ENCODE measurements around the gene APLP1.
"Not testable (repeated sequence)": the region's sequence is repeated elsewhere in the genome, so short reads cannot be mapped to it uniquely, and the experiment has no call there.

The APLP1 gene

DNA sequence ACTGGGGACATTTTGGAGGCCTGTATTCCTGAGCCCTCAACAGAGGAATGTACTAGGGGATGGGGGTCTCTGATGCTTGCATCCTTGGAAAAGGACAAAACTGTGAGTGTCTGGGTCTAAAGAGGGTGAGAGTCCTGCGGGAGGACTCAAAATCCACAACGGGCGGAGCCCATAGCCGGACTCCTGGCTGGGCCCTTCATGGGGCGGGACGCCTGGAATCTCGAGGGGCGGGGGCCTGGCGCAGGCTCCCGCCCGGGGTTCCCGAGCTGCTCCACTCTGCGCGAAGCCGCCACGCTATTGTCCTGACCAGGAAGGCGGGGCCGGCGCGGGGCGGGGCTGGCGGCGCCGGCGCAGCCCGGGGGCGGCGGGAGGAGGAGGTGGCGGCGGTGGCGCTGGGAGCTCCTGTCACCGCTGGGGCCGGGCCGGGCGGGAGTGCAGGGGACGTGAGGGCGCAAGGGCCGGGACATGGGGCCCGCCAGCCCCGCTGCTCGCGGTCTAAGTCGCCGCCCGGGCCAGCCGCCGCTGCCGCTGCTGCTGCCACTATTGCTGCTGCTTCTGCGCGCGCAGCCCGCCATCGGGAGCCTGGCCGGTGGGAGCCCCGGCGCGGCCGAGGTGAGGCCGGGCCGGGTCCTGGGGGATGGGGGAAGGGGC lies at the start of gene APLP1:
APLP1 (plus strand) TSS at position 403 of the 651 bp plus-strand sequence; CDS start at position 466, 63 bp downstream.
- ATAC-seq (replicated peaks) (peak; percentile 70), DNase-seq (no peak)
- H3K9me3 Mint-ChIP-seq: peaks cover 0 to 6% of the 10 kb centered on the region in 2 donors
- H3K36me3 Mint-ChIP-seq: peaks cover 4 to 7% of the 10 kb centered on the region in 2 donors
- peaks cover 12 to 17% of the 10 kb centered on the region in 2 donors for H3K4me1 Mint-ChIP-seq
- H3K27ac Mint-ChIP-seq: peak within 1 kb of the TSS; percentile 22
- peak within 1 kb of the TSS; percentile 47 to 72 for H3K4me3 Mint-ChIP-seq
- peaks cover 77 to 83% of the 10 kb centered on the region in 2 donors for H3K27me3 Mint-ChIP-seq

DNA sequence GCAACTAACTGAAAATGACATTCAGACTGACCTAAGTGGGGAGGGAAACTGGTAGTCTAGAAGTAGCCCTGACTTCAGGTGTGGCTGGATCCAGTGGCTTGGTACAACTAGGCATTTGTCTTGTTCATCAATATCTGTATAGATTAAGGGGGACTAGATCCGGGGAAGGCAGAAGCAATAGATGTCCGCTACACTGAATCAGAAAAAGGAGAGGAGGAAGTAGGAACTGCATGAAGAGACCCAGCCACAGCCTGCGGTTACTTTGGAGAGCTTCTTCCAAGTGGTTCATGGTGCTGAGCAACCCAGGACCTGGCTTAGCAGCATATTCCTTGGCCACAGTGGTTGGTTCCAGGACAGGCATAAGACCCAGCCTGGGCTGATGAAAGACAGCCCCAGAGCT lies 45.8 kb upstream of the APLP1 start:
- Mint-ChIP-seq H3K9me3 (no peaks in the 10 kb centered on the region), H3K27ac (no peak overlapping the region), H3K36me3 (no peaks in the 10 kb centered on the region), H3K27me3 (peaks cover 14 to 24% of the 10 kb centered on the region in 2 donors), H3K4me3 (no peak overlapping the region), H3K4me1 (no peaks in the 10 kb centered on the region)
- no peak for DNase-seq
- ATAC-seq (replicated peaks): peak in 1 of 2 donors; percentile 42

DNA sequence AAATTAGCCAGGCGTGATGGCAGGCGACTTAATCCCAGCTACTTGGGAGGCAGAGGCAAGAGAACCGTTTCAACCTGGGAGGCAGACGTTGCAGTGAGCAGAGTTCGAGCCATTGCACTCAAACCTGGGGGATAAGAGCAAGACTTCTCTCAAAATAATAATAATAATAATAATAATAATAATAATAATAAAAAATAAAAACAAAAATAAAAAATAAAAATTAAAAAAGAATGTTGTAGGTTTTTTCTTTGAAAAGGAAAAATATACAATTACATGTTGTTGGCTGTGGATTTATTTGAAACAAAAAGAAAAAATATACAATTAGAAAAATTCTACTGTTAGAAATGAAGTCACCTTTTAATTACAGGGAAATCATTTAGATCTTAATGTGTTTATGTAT lies 44.2 kb upstream of the APLP1 start:
- Mint-ChIP-seq H3K4me3 (no peak overlapping the region), H3K27ac (no peak overlapping the region), H3K36me3 (no peaks in the 10 kb centered on the region), H3K4me1 (no peaks in the 10 kb centered on the region), H3K9me3 (no peaks in the 10 kb centered on the region), H3K27me3 (peaks cover 11 to 31% of the 10 kb centered on the region in 2 donors)
- ATAC-seq (replicated peaks): no peak
- no peak for DNase-seq

DNA sequence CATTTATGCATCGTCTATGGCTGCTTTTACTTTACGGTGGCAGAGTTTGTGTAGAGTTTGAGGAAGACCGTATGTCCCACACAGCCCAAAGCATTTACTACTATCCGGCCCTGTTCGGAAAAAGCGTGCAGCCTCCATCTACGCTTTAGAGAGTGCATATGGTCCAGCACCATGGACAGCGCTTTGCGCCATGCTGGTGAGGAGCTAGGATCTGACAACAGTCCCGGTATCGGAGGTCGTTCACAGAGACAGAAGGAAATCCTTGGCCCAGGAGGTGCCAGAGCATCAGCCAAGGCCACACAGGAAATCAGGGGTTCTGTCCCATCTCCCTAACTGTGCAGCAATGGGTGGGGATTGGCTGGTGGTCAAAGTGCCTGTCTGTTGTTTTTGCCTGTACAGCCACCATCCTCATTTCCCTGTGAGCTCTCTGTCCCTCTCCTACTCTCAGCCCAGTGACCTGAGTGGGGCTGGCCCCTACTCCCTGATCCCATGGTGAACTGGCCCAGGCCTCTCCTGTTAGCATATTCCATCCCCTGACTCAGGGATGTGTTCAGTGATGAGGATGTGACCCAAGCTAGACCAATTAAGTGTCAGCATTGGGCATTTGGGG lies 39.6 kb upstream of the APLP1 start:
- Mint-ChIP-seq H3K27me3 (peaks cover 33 to 44% of the 10 kb centered on the region in 2 donors), H3K36me3 (no peaks in the 10 kb centered on the region), H3K9me3 (peaks cover 0 to 2% of the 10 kb centered on the region in 2 donors), H3K4me1 (no peaks in the 10 kb centered on the region), H3K4me3 (no peak overlapping the region), H3K27ac (no peak overlapping the region)
- peak; percentile 45 to 57 for ATAC-seq (replicated peaks)
- DNase-seq: no peak

DNA sequence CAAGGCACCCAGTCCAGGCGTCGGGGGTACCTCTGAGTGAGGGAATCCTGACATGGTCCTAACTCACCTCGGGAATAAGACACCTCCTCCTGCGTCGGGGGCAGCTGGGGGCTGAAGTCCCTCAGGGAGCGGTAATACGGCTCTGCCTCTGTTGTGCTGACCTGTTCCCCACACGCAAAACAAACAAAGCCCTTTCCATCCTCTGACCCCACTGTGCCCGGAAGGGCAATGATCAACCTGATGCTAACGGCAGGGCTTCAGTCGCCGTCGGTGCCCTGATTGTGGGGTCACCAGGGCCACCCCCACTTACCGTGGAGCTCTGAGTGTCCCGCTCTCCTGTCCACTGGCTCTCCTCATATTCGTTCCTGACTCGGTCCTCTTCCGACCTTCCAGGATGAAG lies 37.4 kb upstream of the APLP1 start:
- peaks cover 40 to 57% of the 10 kb centered on the region in 2 donors for H3K27me3 Mint-ChIP-seq
- H3K36me3 Mint-ChIP-seq: no peaks in the 10 kb centered on the region
- DNase-seq (no peak), ATAC-seq (replicated peaks) (no peak)
- H3K4me1 Mint-ChIP-seq: no peaks in the 10 kb centered on the region
- H3K4me3 Mint-ChIP-seq: no peak overlapping the region
- peaks cover 0 to 2% of the 10 kb centered on the region in 2 donors for H3K9me3 Mint-ChIP-seq
- no peak overlapping the region for H3K27ac Mint-ChIP-seq

DNA sequence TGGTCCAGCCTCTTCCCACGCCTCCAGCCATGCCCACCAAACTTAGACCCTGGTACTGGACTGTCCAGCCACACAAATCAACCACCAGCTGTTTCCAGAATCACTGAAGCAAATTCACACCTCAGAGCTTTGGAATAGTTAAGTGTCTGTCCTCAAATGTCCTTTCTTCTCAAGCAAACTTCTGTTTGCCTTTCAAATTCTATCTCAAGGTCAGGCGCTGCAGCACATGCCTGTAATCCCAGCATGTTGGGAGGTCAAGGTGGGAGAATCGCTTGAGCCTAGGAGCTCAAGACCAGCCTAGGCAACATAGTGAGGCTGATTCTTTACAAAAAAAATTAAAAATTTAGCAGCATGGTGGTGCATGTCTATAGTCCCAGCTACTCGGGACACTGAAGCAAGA lies 36.3 kb upstream of the APLP1 start:
- ATAC-seq (replicated peaks) (no peak), DNase-seq (no peak)
- Mint-ChIP-seq H3K36me3 (no peaks in the 10 kb centered on the region), H3K4me3 (no peak overlapping the region), H3K9me3 (peaks cover 0 to 2% of the 10 kb centered on the region in 2 donors), H3K4me1 (no peaks in the 10 kb centered on the region), H3K27ac (no peak overlapping the region), H3K27me3 (peaks cover 48 to 59% of the 10 kb centered on the region in 2 donors)

DNA sequence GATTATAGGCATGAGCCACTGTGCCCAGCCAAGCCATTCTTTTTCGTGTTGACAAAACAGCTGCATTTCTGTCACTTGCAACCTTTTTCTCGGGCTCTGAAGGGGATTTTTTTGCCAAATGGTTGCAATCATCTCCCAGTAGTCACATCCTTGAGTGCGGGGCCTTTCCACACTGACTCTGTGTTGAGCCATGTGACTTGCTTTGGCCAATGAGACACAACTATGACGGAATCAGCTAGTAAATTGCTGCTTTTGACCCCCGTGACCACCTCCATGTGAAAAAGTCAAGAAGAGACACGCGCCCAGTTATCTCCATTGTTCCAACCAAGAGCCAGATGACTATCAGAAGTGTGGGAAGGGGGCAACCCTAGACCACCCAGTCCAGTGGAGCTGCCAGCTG lies 34.4 kb upstream of the APLP1 start:
- H3K4me3 Mint-ChIP-seq: no peak overlapping the region
- H3K27ac Mint-ChIP-seq: no peak overlapping the region
- H3K4me1 Mint-ChIP-seq: no peaks in the 10 kb centered on the region
- peaks cover 48 to 53% of the 10 kb centered on the region in 2 donors for H3K27me3 Mint-ChIP-seq
- DNase-seq (no peak), ATAC-seq (replicated peaks) (no peak)
- H3K9me3 Mint-ChIP-seq: peaks cover 0 to 3% of the 10 kb centered on the region in 2 donors
- no peaks in the 10 kb centered on the region for H3K36me3 Mint-ChIP-seq

DNA sequence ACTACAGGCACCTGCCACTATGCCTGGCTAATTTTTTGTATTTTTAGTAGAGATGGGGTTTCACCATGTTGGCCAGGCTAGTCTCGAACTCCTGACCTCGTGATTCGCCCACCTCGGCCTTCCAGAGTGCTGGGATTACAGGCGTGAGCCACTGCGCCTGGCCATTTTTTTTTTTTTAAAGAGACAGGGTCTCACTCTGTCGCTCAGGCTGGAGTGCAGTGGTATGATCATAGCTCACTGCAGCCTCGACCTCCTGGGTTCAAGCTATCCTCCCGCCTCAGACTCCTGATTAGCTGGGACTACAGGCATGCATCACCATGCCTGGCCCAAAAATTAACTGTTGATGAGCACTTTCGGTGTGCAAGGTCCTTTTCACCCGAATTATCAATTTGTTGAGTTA lies 32.3 kb upstream of the APLP1 start:
- not testable (repeated sequence) for H3K27ac Mint-ChIP-seq; H3K4me1 Mint-ChIP-seq; ATAC-seq (replicated peaks); H3K9me3 Mint-ChIP-seq; H3K4me3 Mint-ChIP-seq; DNase-seq; H3K36me3 Mint-ChIP-seq
- H3K27me3 Mint-ChIP-seq: peaks cover 34 to 37% of the 10 kb centered on the region in 2 donors

DNA sequence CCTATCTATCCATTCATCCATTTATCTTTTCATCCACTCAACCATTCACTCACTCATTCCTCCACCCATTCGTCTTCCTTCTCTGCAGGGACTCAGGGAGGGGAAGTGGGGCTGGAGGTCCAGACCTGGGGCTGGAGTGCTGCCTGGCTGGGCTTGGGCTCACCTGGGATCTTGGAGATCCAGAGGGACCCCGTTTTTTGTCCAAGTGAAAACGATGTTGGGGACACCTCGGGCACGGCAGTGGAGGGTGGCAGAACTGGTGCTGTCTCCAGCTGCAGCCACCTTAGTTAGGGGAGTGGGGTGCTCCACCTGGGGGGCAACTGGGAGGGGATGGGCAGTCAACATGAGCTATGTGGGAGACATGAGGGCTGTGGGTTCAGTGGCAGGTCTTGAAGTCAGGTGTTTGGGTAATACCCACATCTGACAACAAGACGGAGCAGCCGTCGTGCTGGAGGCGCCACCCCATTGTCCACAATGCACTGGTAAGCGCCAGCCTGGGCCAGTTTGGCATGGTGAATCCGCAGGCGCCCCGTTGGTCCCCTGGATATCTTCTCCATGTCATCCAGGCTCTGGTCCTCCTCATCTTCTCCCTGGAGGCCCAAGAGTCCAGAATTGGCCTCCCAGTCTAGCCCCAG lies 26.3 kb upstream of the APLP1 start:
- DNase-seq (no peak), ATAC-seq (replicated peaks) (no peak)
- Mint-ChIP-seq H3K4me3 (no peak overlapping the region), H3K4me1 (peaks cover 11 to 24% of the 10 kb centered on the region in 2 donors), H3K27me3 (peaks cover 54 to 56% of the 10 kb centered on the region in 2 donors), H3K9me3 (peaks cover 8 to 9% of the 10 kb centered on the region in 2 donors), H3K36me3 (peaks cover 0 to 7% of the 10 kb centered on the region in 2 donors), H3K27ac (no peak overlapping the region)

DNA sequence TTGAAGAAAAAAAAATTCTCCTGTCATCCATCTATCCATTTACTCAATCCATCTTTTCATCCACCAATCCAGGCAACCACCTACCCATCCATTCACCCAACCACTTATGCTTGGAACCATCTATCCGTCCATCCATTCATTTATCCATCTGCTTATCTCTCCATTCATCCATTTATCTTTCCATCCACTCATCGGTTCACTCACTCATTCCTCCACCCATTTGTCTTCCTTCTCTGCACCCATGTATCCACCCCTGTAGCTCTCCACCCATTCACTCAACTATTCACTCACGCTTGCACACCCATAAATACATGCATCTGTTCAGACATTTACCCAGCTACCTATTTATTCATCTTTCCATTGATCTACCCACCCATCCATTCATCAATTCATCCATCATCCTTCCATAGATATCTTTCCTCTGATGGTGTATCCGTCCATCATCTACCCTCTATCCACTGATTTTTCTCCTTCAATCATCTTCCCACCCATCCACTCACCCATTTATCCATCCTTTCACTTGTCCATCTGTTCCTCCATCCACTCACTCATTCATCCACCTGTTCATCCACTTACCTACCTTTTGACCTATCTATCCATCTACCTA lies 25.6 kb upstream of the APLP1 start:
- H3K27ac Mint-ChIP-seq: no peak overlapping the region

DNA sequence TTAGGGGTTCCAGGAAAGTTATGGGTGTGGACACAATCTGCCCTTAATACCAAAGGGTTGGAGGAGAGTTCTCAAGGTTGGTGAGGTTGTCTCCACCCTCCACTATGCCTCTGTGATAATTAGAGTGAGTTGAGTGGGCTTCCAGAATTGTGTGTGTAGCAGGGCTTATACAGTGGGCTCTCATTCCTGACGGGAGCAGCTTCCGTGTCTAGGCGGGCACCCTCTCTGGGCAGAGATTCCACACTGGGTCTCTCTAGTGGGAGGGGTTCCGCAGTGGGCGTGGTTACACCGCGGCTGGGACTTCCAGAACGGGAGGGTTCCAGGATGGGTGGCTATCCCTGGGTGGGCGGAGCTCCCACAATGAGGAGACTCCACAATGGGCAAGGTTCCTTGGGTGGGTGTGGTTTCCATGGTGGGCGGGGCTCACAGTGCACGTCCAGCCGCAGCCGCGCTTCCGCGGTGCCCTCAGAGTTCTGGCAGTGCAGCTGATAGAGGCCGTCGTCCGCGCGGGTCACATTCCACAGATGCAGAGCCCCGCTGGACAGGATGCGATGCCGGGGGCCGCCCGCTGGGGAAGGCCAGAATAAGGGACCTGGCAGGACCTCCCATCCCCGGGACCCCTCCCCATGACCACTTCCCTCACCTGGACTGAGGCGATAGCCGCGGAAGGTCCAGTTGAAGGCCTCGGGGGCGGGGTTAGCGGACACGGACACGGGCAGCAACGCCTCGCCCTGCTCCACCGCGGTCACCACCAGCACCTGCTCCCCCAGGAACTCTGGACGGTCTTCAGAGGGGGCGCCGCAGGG lies 24.5 kb upstream of the APLP1 start:
- ATAC-seq (replicated peaks): no peak
- peaks cover 8 to 9% of the 10 kb centered on the region in 2 donors for H3K9me3 Mint-ChIP-seq
- H3K36me3 Mint-ChIP-seq: peaks cover 0 to 7% of the 10 kb centered on the region in 2 donors
- H3K27me3 Mint-ChIP-seq: peaks cover 60 to 72% of the 10 kb centered on the region in 2 donors
- no peak overlapping the region for H3K27ac Mint-ChIP-seq
- H3K4me1 Mint-ChIP-seq: peaks cover 11 to 24% of the 10 kb centered on the region in 2 donors
- DNase-seq: no peak
- H3K4me3 Mint-ChIP-seq: peak overlapping the region in 1 of 2 donors; percentile 21

More for the DNA sequence above, 25.6 kb upstream of the APLP1 start:
- H3K36me3 Mint-ChIP-seq: peaks cover 0 to 7% of the 10 kb centered on the region in 2 donors
- no peak overlapping the region for H3K4me3 Mint-ChIP-seq
- H3K27me3 Mint-ChIP-seq: peaks cover 50 to 62% of the 10 kb centered on the region in 2 donors
- peaks cover 11 to 24% of the 10 kb centered on the region in 2 donors for H3K4me1 Mint-ChIP-seq
- no peak for ATAC-seq (replicated peaks)
- H3K9me3 Mint-ChIP-seq: peaks cover 8 to 9% of the 10 kb centered on the region in 2 donors
- no peak for DNase-seq

DNA sequence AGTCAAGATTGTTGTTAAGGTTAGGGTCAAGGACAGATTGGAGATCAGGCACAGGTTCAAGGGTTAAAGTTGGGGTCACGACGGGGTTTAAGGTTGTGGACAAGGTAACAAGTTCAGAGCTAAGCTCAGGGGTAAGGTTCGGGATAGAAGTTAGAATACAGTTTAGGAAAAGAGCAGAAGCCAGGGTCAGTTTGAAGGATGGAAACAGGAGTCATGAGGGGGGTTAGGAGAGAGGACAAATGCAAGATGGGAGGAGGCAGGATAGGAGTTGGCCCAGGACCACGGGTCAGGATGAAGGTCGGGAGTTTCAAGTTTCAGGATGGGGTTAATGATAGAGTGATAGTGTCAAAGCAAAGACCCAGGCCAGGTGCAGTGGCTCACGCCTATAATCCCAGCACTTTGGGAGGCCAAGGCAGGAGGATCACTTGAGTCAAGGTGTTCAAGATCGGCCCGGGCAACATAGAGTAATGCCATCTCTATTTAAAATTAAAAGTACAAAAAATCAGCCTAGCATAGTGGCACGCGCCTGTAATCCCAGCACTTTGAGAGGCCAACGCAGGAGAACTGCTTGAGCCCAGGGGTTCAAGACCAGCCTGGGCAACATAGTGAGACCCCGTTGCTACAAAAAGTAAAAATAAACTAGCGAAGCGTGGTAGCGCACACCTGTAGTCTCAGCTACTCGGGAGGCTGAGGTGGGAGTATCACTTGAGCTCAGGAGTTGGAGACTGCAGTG lies 23.7 kb upstream of the APLP1 start:
- H3K27me3 Mint-ChIP-seq: peaks cover 65 to 72% of the 10 kb centered on the region in 2 donors
- peaks cover 7 to 8% of the 10 kb centered on the region in 2 donors for H3K9me3 Mint-ChIP-seq
- H3K4me3 Mint-ChIP-seq: peak overlapping the region; percentile 29 to 76
- H3K27ac Mint-ChIP-seq: no peak overlapping the region
- peaks cover 0 to 7% of the 10 kb centered on the region in 2 donors for H3K36me3 Mint-ChIP-seq
- no peak for DNase-seq
- ATAC-seq (replicated peaks): no peak
- peaks cover 11 to 24% of the 10 kb centered on the region in 2 donors for H3K4me1 Mint-ChIP-seq
